NCI-H128 (cell line): ENCODE data around the gene PLCE1.

Experiments used
- DNase-seq: peaks from one replicate; lab custom pipeline; 2025; ENCODE audit not compliant: unreplicated experiment; lab: John Stamatoyannopoulos, UW

PLCE1 gene

GRCh38 chr10:93993414-93993781 lies 333 bp upstream of the PLCE1 start:
- DNase-seq: no peak

DNA sequence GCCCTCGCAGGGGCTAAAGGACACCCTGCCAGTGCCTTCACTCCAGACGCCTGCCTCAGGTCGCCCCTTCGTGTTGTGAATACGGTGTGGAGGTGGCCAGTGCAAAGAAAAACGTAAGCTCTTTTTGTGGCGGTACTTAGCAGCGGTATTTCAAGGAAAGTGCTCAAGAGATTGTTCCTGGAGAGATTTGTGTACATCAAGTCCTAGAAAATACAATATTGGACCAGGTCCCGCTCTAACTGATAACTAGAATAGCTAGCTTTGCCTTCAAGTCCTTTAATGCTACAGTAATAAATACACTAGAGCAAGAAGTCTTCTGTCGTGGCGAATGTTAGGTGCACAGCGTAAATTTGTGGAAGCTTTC lies 689 bp downstream of the PLCE1 start:
- DNase-seq: no peak

DNA sequence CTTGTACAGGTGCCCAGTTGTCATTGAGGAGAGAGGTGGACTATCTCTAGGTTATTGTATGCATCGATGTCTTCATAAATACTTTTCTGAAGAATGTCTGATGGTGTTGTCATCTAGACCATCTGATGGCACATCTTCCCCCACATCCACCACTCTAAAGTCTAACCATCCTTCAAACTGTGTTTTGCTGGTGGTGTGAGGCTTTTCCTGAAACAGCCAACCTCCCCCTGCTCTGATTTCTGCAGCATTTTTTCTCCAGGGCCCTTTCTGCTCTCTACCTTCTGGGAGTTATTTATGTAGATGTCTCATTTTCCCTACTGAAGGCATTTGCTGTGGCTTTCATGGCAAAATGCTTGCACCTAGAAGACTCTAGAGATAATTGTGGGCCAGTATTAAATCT lies 1.5 kb downstream of the PLCE1 start:
- no peak for DNase-seq

GRCh38 chr10:93995598-93996271 lies 2.0 kb downstream of the PLCE1 start:
- DNase-seq: no peak

- no peak for DNase-seq
Measured at GRCh38 chr10:93996551-93996950, 2.8 kb downstream of the PLCE1 start.

- no peak for DNase-seq
Measured at GRCh38 chr10:93997546-93997945, 3.8 kb downstream of the PLCE1 start.

GRCh38 chr10:93999401-93999851 lies 5.7 kb downstream of the PLCE1 start:
- DNase-seq: no peak

- no peak for DNase-seq
Measured at GRCh38 chr10:94000638-94001415, 7.1 kb downstream of the PLCE1 start.

DNA sequence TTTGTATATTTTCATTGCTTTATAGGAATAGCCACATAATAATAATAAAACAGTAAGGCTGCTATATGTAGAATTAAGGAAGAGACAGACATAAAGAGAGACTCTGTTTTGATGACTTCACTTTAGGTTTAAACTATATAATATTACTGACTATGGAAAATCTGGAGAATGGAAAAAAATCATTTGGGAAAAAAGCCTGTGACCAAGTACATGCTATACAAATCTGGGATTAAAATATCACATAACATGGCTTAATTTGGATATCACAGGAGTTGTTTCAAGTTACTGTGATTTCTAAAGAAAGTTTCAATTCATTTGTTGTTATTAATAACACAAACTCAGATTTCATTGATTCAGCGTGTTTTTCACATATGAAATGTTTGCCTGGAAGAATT lies 7.7 kb downstream of the PLCE1 start:
- DNase-seq: no peak

GRCh38 chr10:94002156-94002555 lies 8.4 kb downstream of the PLCE1 start:
- DNase-seq: no peak

DNA sequence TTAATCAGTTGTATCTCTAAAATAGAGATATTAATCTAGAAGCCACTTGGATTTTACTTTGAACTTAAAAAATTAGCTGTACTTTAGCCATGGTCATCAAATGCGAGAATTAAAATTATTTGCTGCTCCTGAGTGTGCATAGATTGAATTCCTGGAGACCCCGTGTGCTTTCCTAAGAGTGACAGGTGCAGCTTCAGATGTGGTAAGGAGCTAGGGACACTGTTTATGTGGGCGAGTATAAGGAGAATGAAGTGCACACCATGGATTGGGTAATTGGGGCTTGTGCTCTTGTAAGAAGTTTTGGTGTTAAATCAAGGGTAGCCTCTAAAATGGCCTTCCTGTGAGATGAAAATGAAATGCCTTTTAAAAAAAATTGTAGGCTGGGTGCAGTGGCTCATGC lies 9.8 kb downstream of the PLCE1 start:
- DNase-seq: no peak

GRCh38 chr10:94005050-94005449 lies 11.3 kb downstream of the PLCE1 start:
- DNase-seq: no peak

DNA sequence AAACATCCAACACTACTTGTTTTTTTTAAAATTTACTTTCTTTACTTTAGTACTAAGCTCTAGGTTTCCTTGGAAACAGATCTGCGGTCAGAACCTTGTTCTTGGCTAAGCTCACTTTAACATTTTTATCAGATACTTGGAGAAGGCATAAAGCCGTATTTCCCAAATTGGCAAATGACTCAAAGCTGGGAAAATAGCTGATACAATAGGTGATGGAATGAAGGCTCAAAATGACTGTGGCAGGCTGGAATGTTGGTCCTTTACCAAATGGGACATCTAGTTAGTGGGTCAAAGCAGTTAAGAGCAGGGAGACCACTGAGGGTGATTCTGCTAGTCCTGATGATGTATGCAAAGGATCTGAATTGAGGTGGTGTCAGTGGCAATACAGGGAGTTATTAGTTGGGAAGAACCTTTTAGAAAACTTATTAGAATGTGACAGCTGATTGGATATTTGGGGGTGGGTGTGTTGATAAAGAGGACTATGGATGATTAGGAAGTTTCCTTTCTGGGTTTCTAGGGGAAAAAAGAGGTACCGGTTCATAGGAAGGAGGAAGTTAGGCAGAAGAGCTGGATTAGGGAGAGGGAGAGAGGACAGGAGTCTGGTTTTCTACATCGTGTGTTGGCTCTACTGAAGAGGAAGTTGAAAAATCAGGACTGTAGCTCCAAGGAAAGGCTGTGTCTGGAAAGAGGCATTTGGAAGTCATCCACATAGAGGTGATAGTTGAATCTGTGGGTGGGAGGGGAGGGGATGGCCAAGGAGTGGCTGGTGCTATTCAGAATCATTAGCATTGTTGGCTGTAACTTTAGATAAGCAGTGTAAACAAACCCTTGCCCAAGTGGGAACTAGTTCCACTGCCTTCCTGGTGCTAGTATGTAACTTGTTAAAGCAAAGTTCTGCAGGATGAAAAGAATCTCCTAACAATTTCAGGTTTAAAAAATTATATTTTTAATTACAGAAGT lies 13.1 kb downstream of the PLCE1 start:
- DNase-seq: no peak

GRCh38 chr10:94008526-94008925 lies 14.8 kb downstream of the PLCE1 start:
- DNase-seq: no peak

GRCh38 chr10:94010116-94010515 lies 16.4 kb downstream of the PLCE1 start:
- DNase-seq: no peak

DNA sequence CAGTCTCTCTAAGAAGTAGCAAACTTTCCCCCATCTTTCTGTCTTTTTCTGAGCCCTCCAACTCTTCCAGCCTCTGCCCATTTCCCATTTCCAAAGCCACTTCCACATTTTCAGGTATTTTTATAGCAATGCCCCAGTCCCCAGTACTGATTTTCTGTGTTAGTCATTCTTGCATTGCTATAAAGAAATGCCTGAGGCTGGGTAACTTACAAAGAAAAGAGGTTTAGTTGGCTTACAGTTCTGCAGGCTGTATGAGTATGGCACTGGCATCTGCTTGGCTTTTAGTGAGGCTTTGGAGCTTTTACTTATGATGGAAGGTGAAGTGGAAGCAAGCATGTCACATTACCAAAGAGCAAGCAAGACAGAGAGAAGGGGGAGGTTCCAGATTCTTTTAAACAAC lies 17.2 kb downstream of the PLCE1 start:
- DNase-seq: no peak

DNA sequence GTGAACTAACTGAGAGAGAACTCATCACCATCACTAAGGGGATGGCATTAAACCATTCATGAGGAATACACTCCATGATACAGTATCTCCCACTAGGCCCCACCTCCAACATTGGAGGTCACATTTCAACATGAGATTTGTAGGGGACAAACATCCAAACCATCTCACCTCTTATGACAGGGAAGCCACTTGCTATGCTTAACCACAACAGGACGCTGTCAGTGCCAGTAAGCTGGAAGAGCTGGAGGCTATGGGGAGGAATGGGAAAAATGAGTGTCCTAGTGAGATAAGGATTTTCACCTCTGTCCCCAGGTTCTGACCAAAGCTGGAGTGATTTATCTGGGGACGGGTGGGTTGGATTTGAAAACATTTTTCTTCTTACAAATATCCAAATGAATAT lies 17.6 kb downstream of the PLCE1 start:
- no peak for DNase-seq

- DNase-seq: no peak
Measured at GRCh38 chr10:94012834-94013233, 19.1 kb downstream of the PLCE1 start.

- DNase-seq: no peak
Measured at GRCh38 chr10:94013331-94013760, 19.6 kb downstream of the PLCE1 start.

- DNase-seq: no peak
Measured at GRCh38 chr10:94014304-94014703, 20.6 kb downstream of the PLCE1 start.
